ENCODE data around the gene MRPL44. TPM values are rescaled to one million over a fixed set of nuclear protein-coding genes. Genes with fewer than 3 reads are reported as not detected.

The MRPL44 gene
- total RNA-seq, 2 donors from 2014 or later: 34.0 to 36.8 TPM

DNA sequence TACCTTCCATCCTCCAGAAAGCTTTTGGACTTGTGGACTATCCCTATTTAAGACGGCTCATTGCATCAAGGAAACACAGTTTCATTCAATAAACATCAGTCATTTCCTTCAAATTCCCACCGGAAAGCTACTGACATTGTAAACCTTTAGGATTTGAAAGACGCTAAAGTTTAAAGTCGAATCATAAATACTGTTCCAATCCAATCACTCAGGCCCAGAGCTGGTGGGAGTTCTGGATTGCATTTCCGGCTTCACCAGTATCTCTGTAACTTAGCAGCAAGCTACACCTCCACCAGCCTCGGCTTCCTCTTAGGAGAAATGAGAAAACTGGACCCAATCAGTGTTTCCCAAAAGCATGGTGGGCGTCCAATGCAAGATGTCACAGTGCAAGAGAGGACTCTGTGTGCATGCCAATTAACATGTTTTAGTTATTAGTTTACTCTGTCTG lies 13.7 kb upstream of the MRPL44 start:
- peak overlapping the region; percentile 92 for H3K27ac Mint-ChIP-seq
- H3K27me3 Mint-ChIP-seq (ENCODE audit: low read depth): no peaks in the 10 kb centered on the region
- peaks cover 22 to 27% of the 10 kb centered on the region in 2 donors for H3K36me3 Mint-ChIP-seq (ENCODE audit: insufficient read depth in 2 of 2)
- peaks cover 75% of the 10 kb centered on the region for H3K4me1 Mint-ChIP-seq (ENCODE audit: low read depth)
- peak overlapping the region; percentile 88 to 95 for H3K4me3 Mint-ChIP-seq
- peaks cover 4 to 7% of the 10 kb centered on the region in 2 donors for H3K9me3 Mint-ChIP-seq
- DNase-seq (no peak), ATAC-seq (replicated peaks in 1 of 2) (no peak)

GRCh38 chr2:223944166-223944702 lies 13.0 kb upstream of the MRPL44 start:
- H3K27ac Mint-ChIP-seq: peak overlapping the region; percentile 92
- DNase-seq (peak in 1 of 2 donors; percentile 43), ATAC-seq (replicated peaks in 1 of 2) (no peak)
- H3K4me1 Mint-ChIP-seq (ENCODE audit: low read depth): peaks cover 75% of the 10 kb centered on the region
- H3K9me3 Mint-ChIP-seq: peaks cover 3 to 7% of the 10 kb centered on the region in 2 donors
- peaks cover 17 to 22% of the 10 kb centered on the region in 2 donors for H3K36me3 Mint-ChIP-seq (ENCODE audit: insufficient read depth in 2 of 2)
- H3K4me3 Mint-ChIP-seq: peak overlapping the region; percentile 88 to 95
- H3K27me3 Mint-ChIP-seq (ENCODE audit: low read depth): no peaks in the 10 kb centered on the region

DNA sequence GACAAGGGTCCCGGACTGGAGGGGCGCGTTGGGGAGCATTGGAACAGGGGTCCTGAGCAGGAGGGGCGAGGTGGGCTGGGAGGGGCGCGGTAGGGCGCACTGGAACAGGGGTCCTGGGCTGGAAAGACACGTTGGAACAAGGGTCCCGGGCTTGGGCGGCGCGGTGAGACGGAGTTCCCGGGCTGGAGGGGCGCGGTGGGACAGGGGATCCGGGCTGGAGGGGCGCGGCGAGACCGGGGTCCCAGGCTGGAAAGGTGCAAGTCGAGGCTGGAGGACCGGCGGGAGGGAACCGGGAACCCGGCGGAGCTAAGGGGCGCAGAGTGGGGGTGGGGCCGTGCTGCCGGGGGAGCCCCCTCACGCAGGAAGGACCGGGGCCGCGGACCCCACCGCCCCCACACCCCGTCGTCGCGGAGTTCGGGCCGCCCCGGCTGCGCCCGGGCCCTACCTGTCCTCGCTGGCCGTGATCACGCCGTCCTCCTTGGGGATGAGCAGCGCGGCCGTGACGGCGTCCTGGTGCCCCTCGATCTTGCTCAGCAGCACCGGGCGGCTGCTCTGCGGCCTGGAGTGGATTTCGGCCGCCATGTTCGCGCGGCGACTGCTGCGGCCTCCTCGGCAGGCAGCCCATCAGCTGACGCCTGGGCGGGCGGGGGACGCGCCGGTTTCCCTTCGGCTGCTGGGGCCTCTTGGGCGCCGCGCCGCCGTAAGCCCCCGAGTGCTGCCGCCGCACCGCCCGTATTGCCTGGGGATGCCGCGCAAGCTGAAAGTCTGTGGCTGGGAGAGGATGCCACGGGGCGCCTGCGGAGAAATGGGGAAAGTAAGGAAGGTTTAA lies 12.3 kb upstream of the MRPL44 start, which contains the start of gene WDFY1:
Gene WDFY1 (minus strand): TSS at position 633 of the 829 bp plus-strand sequence. CDS start 51 bp downstream, at position 582.
- peak within 1 kb of the TSS; percentile 92 for H3K27ac Mint-ChIP-seq
- H3K9me3 Mint-ChIP-seq: peaks cover 0 to 3% of the 10 kb centered on the region in 2 donors
- H3K27me3 Mint-ChIP-seq (ENCODE audit: low read depth): no peaks in the 10 kb centered on the region
- peak within 1 kb of the TSS; percentile 88 to 95 for H3K4me3 Mint-ChIP-seq
- DNase-seq (peak; percentile 88 to 90), ATAC-seq (replicated peaks in 1 of 2) (peak; percentile 68 to 69)
- H3K4me1 Mint-ChIP-seq (ENCODE audit: low read depth): peaks cover 75% of the 10 kb centered on the region
- peaks cover 10 to 15% of the 10 kb centered on the region in 2 donors for H3K36me3 Mint-ChIP-seq (ENCODE audit: insufficient read depth in 2 of 2)

GRCh38 chr2:223945755-223946154 lies 11.5 kb upstream of the MRPL44 start:
- no peak for DNase-seq
- Mint-ChIP-seq H3K27me3 (ENCODE audit: low read depth) (no peaks in the 10 kb centered on the region), H3K4me3 (peak overlapping the region; percentile 88 to 95), H3K36me3 (ENCODE audit: insufficient read depth in 2 of 2) (peaks cover 10 to 15% of the 10 kb centered on the region in 2 donors), H3K9me3 (peaks cover 0 to 3% of the 10 kb centered on the region in 2 donors), H3K27ac (peak overlapping the region; percentile 17), H3K4me1 (ENCODE audit: low read depth) (peaks cover 82% of the 10 kb centered on the region)
- no peak for ATAC-seq (replicated peaks in 1 of 2)

- H3K4me1 Mint-ChIP-seq (ENCODE audit: low read depth): peaks cover 76% of the 10 kb centered on the region
- no peaks in the 10 kb centered on the region for H3K9me3 Mint-ChIP-seq
- no peaks in the 10 kb centered on the region for H3K27me3 Mint-ChIP-seq (ENCODE audit: low read depth)
- DNase-seq: no peak
- ATAC-seq (replicated peaks in 1 of 2): no peak
- peaks cover 5 to 10% of the 10 kb centered on the region in 2 donors for H3K36me3 Mint-ChIP-seq (ENCODE audit: insufficient read depth in 2 of 2)
- peak overlapping the region; percentile 26 for H3K27ac Mint-ChIP-seq
- no peak overlapping the region for H3K4me3 Mint-ChIP-seq
Measured at GRCh38 chr2:223947711-223948205, 9.5 kb upstream of the MRPL44 start.

- Mint-ChIP-seq H3K27ac (peak overlapping the region; percentile 91), H3K4me3 (peak overlapping the region in 1 of 2 donors; percentile 33), H3K4me1 (ENCODE audit: low read depth) (peaks cover 70% of the 10 kb centered on the region), H3K36me3 (ENCODE audit: insufficient read depth in 2 of 2) (peaks cover 1 to 2% of the 10 kb centered on the region in 2 donors), H3K9me3 (no peaks in the 10 kb centered on the region), H3K27me3 (ENCODE audit: low read depth) (no peaks in the 10 kb centered on the region)
- ATAC-seq (replicated peaks in 1 of 2): peak in 1 of 2 donors; percentile 29
- no peak for DNase-seq
Measured at GRCh38 chr2:223949241-223949840, 7.9 kb upstream of the MRPL44 start.

DNA sequence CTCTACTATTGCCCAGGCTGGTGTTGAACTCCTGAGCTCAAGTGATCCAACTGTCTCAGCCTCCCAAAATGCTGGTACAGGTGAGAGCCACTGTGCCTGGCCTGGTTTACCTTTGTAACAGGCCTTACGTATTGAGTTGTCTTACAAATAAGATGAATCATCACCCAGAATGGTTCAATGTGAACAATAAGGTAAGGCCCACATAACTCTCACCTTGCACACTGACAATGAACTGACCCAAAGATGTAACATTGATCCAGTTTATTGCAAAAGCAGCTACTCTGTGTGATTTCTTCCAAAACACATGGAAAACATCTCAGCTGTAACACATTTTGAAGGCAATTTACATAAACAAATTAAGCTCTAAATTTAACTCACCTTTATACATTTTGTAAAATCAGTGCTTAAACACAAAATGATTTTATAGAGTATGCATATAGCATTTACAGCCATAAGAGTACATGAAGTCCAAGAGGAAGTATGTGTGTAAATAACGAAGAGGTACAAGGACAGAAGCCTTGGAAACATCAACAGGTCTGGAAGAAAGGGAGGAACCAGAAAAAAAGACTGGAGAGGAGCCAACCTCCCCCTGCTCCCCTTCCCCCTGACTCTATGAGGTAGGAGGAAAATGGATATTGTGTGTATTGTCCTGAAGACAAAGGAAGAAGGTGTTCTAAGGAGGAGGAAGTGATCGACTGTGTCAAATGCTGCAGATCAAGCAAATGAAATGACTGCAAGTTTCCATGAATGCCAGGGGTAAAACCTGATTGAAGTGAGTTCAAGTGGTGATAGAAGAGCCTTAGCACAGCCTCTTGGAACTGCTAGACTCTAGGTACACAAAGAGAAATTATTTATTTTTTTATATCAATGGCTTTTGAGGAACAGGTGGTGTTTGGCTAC lies 6.6 kb upstream of the MRPL44 start:
- peak overlapping the region; percentile 31 to 64 for H3K4me3 Mint-ChIP-seq
- H3K36me3 Mint-ChIP-seq (ENCODE audit: insufficient read depth in 2 of 2): peaks cover 0 to 1% of the 10 kb centered on the region in 2 donors
- ATAC-seq (replicated peaks in 1 of 2): peak; percentile 40 to 46
- no peaks in the 10 kb centered on the region for H3K9me3 Mint-ChIP-seq
- DNase-seq: no peak
- H3K4me1 Mint-ChIP-seq (ENCODE audit: low read depth): peaks cover 75% of the 10 kb centered on the region
- no peaks in the 10 kb centered on the region for H3K27me3 Mint-ChIP-seq (ENCODE audit: low read depth)
- H3K27ac Mint-ChIP-seq: peak overlapping the region; percentile 91

DNA sequence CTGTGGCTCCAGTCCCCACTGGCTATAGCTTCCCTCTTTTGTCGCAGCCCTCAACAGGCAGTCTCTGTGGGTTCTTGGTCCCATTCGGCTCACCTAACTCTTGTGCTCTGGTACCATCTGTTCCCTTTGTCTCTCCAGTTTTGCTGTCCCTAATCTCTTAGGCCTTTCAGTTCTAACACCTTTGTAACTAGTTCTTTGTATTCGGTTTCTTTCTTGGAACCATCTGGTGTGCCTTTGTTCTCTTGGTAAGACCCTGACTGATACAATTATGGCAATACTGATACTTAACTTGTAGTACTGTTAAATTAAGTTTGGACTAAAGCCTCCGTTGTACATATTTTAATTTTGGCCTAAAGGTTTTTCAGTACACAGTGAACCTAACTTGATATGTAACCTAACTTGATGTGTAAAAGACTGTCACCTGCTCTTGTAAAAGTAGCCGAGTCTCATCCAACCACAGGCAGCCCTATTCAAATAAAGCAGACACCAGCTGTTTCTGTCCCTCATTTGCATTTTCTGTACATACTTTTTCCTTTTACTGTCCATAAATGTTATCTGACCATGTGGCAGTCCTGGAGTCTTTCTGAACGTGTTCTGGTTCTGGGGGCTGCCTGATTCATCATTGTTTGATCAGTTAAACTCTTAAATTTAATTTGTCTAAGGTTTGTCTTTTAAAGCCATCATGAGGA lies 4.8 kb upstream of the MRPL44 start:
- H3K4me3 Mint-ChIP-seq: no peak overlapping the region
- peaks cover 0 to 1% of the 10 kb centered on the region in 2 donors for H3K36me3 Mint-ChIP-seq (ENCODE audit: insufficient read depth in 2 of 2)
- DNase-seq: no peak
- no peaks in the 10 kb centered on the region for H3K27me3 Mint-ChIP-seq (ENCODE audit: low read depth)
- no peak for ATAC-seq (replicated peaks in 1 of 2)
- H3K27ac Mint-ChIP-seq: no peak overlapping the region
- H3K4me1 Mint-ChIP-seq (ENCODE audit: low read depth): peaks cover 71% of the 10 kb centered on the region
- no peaks in the 10 kb centered on the region for H3K9me3 Mint-ChIP-seq

- Mint-ChIP-seq H3K4me1 (ENCODE audit: low read depth) (peaks cover 71% of the 10 kb centered on the region), H3K4me3 (no peak overlapping the region), H3K27ac (no peak overlapping the region), H3K36me3 (ENCODE audit: insufficient read depth in 2 of 2) (peaks cover 0 to 3% of the 10 kb centered on the region in 2 donors), H3K27me3 (ENCODE audit: low read depth) (no peaks in the 10 kb centered on the region), H3K9me3 (no peaks in the 10 kb centered on the region)
- DNase-seq (no peak), ATAC-seq (replicated peaks in 1 of 2) (no peak)
Measured at GRCh38 chr2:223954401-223954800, 2.9 kb upstream of the MRPL44 start.

GRCh38 chr2:223956300-223956699 lies 963 bp upstream of the MRPL44 start:
- Mint-ChIP-seq H3K9me3 (no peaks in the 10 kb centered on the region), H3K27ac (peak overlapping the region; percentile 15), H3K4me1 (ENCODE audit: low read depth) (peaks cover 72% of the 10 kb centered on the region), H3K36me3 (ENCODE audit: insufficient read depth in 2 of 2) (peaks cover 3 to 7% of the 10 kb centered on the region in 2 donors), H3K4me3 (peak overlapping the region; percentile 62 to 95), H3K27me3 (ENCODE audit: low read depth) (no peaks in the 10 kb centered on the region)
- DNase-seq (peak; percentile 46 to 58), ATAC-seq (replicated peaks in 1 of 2) (peak; percentile 60 to 70)

- no peak for ATAC-seq (replicated peaks in 1 of 2)
- Mint-ChIP-seq H3K27me3 (ENCODE audit: low read depth) (no peaks in the 10 kb centered on the region), H3K36me3 (ENCODE audit: insufficient read depth in 2 of 2) (peaks cover 3 to 11% of the 10 kb centered on the region in 2 donors), H3K4me1 (ENCODE audit: low read depth) (peaks cover 72% of the 10 kb centered on the region), H3K27ac (peak overlapping the region; percentile 2), H3K9me3 (no peaks in the 10 kb centered on the region), H3K4me3 (peak overlapping the region; percentile 33 to 42)
- no peak for DNase-seq
Measured at GRCh38 chr2:223959688-223960087, 2.4 kb downstream of the MRPL44 start.

- no peak overlapping the region for H3K4me3 Mint-ChIP-seq
- no peak overlapping the region for H3K27ac Mint-ChIP-seq
- no peak for ATAC-seq (replicated peaks in 1 of 2)
- no peaks in the 10 kb centered on the region for H3K27me3 Mint-ChIP-seq (ENCODE audit: low read depth)
- peaks cover 0 to 10% of the 10 kb centered on the region in 2 donors for H3K36me3 Mint-ChIP-seq (ENCODE audit: insufficient read depth in 2 of 2)
- no peaks in the 10 kb centered on the region for H3K9me3 Mint-ChIP-seq
- no peak for DNase-seq
- H3K4me1 Mint-ChIP-seq (ENCODE audit: low read depth): peaks cover 26% of the 10 kb centered on the region
Measured at GRCh38 chr2:223967981-223968380, 10.7 kb downstream of the MRPL44 start.
